Measurements from ENCODE around the gene SLC1A4. TPM values are rescaled to one million over a fixed set of nuclear protein-coding genes. Genes with fewer than 3 reads are reported as not detected.

SLC1A4 gene
- total and polyA plus RNA-seq, 10 of the 15 experiments (the other 5 are each of a cell fraction or from before 2014, with no cell fraction given) = 10.8 to 43.2 (median 27.7) TPM

DNA sequence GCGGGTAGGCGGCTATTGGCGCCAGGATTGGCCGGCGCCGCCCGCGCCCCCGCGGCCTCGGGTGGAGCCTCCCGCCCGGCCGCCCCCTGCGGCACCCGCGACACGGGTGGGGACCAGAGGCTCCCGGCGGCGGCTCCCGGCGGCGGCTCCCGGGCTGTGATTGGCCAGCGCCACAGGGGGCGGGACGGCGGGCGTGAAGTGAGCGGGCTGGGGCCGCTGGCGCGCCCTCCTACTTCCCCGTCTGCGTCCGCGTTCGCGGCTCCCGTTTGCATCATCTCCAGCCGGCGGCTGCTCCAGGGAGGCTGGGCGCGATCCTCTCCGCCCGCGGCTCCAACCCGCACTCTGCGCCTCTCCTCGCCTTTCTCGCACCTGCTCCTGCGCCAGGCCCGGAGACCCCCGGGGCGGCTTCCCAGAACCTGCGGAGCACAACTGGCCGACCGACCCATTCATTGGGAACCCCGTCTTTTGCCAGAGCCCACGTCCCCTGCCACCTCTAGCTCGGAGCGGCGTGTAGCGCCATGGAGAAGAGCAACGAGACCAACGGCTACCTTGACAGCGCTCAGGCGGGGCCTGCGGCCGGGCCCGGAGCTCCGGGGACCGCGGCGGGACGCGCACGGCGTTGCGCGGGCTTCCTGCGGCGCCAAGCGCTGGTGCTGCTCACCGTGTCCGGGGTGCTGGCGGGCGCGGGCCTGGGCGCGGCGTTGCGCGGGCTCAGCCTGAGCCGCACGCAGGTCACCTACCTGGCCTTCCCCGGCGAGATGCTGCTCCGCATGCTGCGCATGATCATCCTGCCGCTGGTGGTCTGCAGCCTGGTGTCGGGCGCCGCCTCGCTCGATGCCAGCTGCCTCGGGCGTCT is at the start of gene SLC1A4 (continued):
- TF ChIP-seq, protein P1, sequence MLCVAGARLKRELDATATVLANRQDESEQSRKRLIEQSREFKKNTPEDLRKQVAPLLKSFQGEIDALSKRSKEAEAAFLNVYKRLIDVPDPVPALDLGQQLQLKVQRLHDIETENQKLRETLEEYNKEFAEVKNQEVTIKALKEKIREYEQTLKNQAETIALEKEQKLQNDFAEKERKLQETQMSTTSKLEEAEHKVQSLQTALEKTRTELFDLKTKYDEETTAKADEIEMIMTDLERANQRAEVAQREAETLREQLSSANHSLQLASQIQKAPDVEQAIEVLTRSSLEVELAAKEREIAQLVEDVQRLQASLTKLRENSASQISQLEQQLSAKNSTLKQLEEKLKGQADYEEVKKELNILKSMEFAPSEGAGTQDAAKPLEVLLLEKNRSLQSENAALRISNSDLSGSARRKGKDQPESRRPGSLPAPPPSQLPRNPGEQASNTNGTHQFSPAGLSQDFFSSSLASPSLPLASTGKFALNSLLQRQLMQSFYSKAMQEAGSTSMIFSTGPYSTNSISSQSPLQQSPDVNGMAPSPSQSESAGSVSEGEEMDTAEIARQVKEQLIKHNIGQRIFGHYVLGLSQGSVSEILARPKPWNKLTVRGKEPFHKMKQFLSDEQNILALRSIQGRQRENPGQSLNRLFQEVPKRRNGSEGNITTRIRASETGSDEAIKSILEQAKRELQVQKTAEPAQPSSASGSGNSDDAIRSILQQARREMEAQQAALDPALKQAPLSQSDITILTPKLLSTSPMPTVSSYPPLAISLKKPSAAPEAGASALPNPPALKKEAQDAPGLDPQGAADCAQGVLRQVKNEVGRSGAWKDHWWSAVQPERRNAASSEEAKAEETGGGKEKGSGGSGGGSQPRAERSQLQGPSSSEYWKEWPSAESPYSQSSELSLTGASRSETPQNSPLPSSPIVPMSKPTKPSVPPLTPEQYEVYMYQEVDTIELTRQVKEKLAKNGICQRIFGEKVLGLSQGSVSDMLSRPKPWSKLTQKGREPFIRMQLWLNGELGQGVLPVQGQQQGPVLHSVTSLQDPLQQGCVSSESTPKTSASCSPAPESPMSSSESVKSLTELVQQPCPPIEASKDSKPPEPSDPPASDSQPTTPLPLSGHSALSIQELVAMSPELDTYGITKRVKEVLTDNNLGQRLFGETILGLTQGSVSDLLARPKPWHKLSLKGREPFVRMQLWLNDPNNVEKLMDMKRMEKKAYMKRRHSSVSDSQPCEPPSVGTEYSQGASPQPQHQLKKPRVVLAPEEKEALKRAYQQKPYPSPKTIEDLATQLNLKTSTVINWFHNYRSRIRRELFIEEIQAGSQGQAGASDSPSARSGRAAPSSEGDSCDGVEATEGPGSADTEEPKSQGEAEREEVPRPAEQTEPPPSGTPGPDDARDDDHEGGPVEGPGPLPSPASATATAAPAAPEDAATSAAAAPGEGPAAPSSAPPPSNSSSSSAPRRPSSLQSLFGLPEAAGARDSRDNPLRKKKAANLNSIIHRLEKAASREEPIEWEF (IDR thresholded peaks at IDR 0.05; ENCODE audit: insufficient replicate concordance, low read depth, low read length) = no peak
- TF ChIP-seq NRF1 (conservative IDR thresholded peaks at IDR 0.05; ENCODE audit: low read depth, low read length) (no peak), SP1 (IDR thresholded peaks at IDR 0.05; ENCODE audit: low read depth, low read length) (peak; percentile 48), BMI1 (IDR thresholded peaks at IDR 0.05; ENCODE audit: borderline replicate concordance) (no peak), CREB1 (IDR thresholded peaks at IDR 0.05; ENCODE audit: low read depth) (no peak), PML (IDR thresholded peaks at IDR 0.05; ENCODE audit: low read length) (no peak; the same call in 1 of the 2 replicates), SREBF1 (IDR thresholded peaks at IDR 0.05; ENCODE audit: low read length) (no peak), POLR2A (IDR thresholded peaks at IDR 0.05; ENCODE audit: low read depth, low read length) (peak; percentile 79), PAX8 (IDR thresholded peaks at IDR 0.05) (no peak), NFYA (IDR thresholded peaks at IDR 0.05; ENCODE audit: borderline replicate concordance, low read depth, low read length) (no peak)
- TF ChIP-seq, protein P2, sequence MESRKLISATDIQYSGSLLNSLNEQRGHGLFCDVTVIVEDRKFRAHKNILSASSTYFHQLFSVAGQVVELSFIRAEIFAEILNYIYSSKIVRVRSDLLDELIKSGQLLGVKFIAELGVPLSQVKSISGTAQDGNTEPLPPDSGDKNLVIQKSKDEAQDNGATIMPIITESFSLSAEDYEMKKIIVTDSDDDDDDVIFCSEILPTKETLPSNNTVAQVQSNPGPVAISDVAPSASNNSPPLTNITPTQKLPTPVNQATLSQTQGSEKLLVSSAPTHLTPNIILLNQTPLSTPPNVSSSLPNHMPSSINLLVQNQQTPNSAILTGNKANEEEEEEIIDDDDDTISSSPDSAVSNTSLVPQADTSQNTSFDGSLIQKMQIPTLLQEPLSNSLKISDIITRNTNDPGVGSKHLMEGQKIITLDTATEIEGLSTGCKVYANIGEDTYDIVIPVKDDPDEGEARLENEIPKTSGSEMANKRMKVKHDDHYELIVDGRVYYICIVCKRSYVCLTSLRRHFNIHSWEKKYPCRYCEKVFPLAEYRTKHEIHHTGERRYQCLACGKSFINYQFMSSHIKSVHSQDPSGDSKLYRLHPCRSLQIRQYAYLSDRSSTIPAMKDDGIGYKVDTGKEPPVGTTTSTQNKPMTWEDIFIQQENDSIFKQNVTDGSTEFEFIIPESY (IDR thresholded peaks at IDR 0.05) = no peak
- TF ChIP-seq, protein P3, sequence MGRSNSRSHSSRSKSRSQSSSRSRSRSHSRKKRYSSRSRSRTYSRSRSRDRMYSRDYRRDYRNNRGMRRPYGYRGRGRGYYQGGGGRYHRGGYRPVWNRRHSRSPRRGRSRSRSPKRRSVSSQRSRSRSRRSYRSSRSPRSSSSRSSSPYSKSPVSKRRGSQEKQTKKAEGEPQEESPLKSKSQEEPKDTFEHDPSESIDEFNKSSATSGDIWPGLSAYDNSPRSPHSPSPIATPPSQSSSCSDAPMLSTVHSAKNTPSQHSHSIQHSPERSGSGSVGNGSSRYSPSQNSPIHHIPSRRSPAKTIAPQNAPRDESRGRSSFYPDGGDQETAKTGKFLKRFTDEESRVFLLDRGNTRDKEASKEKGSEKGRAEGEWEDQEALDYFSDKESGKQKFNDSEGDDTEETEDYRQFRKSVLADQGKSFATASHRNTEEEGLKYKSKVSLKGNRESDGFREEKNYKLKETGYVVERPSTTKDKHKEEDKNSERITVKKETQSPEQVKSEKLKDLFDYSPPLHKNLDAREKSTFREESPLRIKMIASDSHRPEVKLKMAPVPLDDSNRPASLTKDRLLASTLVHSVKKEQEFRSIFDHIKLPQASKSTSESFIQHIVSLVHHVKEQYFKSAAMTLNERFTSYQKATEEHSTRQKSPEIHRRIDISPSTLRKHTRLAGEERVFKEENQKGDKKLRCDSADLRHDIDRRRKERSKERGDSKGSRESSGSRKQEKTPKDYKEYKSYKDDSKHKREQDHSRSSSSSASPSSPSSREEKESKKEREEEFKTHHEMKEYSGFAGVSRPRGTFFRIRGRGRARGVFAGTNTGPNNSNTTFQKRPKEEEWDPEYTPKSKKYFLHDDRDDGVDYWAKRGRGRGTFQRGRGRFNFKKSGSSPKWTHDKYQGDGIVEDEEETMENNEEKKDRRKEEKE (IDR thresholded peaks at IDR 0.05) = 0 out of 2 replicates have a peak, but pooled peaks have one; percentile 33
- TF ChIP-seq, protein P4, sequence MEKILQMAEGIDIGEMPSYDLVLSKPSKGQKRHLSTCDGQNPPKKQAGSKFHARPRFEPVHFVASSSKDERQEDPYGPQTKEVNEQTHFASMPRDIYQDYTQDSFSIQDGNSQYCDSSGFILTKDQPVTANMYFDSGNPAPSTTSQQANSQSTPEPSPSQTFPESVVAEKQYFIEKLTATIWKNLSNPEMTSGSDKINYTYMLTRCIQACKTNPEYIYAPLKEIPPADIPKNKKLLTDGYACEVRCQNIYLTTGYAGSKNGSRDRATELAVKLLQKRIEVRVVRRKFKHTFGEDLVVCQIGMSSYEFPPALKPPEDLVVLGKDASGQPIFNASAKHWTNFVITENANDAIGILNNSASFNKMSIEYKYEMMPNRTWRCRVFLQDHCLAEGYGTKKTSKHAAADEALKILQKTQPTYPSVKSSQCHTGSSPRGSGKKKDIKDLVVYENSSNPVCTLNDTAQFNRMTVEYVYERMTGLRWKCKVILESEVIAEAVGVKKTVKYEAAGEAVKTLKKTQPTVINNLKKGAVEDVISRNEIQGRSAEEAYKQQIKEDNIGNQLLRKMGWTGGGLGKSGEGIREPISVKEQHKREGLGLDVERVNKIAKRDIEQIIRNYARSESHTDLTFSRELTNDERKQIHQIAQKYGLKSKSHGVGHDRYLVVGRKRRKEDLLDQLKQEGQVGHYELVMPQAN (conservative IDR thresholded peaks at IDR 0.05) = peak; percentile 61
- TF ChIP-seq, protein P5, sequence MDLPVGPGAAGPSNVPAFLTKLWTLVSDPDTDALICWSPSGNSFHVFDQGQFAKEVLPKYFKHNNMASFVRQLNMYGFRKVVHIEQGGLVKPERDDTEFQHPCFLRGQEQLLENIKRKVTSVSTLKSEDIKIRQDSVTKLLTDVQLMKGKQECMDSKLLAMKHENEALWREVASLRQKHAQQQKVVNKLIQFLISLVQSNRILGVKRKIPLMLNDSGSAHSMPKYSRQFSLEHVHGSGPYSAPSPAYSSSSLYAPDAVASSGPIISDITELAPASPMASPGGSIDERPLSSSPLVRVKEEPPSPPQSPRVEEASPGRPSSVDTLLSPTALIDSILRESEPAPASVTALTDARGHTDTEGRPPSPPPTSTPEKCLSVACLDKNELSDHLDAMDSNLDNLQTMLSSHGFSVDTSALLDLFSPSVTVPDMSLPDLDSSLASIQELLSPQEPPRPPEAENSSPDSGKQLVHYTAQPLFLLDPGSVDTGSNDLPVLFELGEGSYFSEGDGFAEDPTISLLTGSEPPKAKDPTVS (IDR thresholded peaks at IDR 0.05; ENCODE audit: low read depth, low read length) = no peak
- TF ChIP-seq, protein P6, sequence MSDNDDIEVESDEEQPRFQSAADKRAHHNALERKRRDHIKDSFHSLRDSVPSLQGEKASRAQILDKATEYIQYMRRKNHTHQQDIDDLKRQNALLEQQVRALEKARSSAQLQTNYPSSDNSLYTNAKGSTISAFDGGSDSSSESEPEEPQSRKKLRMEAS (IDR thresholded peaks at IDR 0.05; ENCODE audit: low read depth, low read length) = no peak

All from GM12878 (cell line).